Measurements from ENCODE around the gene SLC44A3. TPM values are rescaled to one million over a fixed set of nuclear protein-coding genes. Genes with fewer than 3 reads are reported as not detected.

SLC44A3 gene
- total and polyA plus RNA-seq, 9 of the 15 experiments (the other 6 are each of a cell fraction or from before 2014, with no cell fraction given) = not detected

GRCh38 chr1:94925004-94925403 lies 104.8 kb downstream of the SLC44A3 start:
- no peak overlapping the region for H3K27ac ChIP-seq (ENCODE audit: extremely low read depth, low read depth, low read length)
- peaks cover 0 to 15% of the 10 kb centered on the region in 2 experiments; a peak in 2 of 5 replicates for H3K4me1 ChIP-seq (replicated peaks in 1 of 2; ENCODE audit: control insufficient read depth in 2 of 2, insufficient read depth in 2 of 2, low read length in 2 of 2)
- BruUV-seq (replicated peaks) = no TSS peak
- in situ Hi-C loops (cut with MboI) (no loop called here), intact Hi-C loops (cut with micrococcal nuclease) (no loop called here)
- WGBS (ENCODE audit: insufficient coverage, low coverage, missing lambda C conversion rate) = 4% methylated on average over 2 of the region's 2 CpGs
- no peak for DNase-seq (ENCODE audit: extremely low read depth in 1 of 4, low spot score in 3 of 4)
- H3K9ac ChIP-seq (ENCODE audit: insufficient read depth in 1 of 2, low read depth in 2 of 2, low read length in 2 of 2) = no peak overlapping the region
- no peak for ATAC-seq
- no peak for TF ChIP-seq ZNF253 (CRISPR knock-in tag; conservative IDR thresholded peaks at IDR 0.05)
- TF ChIP-seq ZC3H11A (IDR thresholded peaks at IDR 0.05; ENCODE audit: low read depth, low read length) = no peak
- TF ChIP-seq MAZ (CRISPR knock-in tag; conservative IDR thresholded peaks at IDR 0.05 in 1 of 2, IDR thresholded peaks at IDR 0.05 in 1 of 2) = no peak
- no peak for TF ChIP-seq SP1 (CRISPR knock-in tag; IDR thresholded peaks at IDR 0.05)
- TF ChIP-seq, protein P1, sequence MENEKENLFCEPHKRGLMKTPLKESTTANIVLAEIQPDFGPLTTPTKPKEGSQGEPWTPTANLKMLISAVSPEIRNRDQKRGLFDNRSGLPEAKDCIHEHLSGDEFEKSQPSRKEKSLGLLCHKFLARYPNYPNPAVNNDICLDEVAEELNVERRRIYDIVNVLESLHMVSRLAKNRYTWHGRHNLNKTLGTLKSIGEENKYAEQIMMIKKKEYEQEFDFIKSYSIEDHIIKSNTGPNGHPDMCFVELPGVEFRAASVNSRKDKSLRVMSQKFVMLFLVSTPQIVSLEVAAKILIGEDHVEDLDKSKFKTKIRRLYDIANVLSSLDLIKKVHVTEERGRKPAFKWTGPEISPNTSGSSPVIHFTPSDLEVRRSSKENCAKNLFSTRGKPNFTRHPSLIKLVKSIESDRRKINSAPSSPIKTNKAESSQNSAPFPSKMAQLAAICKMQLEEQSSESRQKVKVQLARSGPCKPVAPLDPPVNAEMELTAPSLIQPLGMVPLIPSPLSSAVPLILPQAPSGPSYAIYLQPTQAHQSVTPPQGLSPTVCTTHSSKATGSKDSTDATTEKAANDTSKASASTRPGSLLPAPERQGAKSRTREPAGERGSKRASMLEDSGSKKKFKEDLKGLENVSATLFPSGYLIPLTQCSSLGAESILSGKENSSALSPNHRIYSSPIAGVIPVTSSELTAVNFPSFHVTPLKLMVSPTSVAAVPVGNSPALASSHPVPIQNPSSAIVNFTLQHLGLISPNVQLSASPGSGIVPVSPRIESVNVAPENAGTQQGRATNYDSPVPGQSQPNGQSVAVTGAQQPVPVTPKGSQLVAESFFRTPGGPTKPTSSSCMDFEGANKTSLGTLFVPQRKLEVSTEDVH (IDR thresholded peaks at IDR 0.05; ENCODE audit: low read depth, partially characterized antibody) = no peak
- TF ChIP-seq RUNX1 (IDR thresholded peaks at IDR 0.05; ENCODE audit: low read depth) = no peak
- TF ChIP-seq PHF21A (IDR thresholded peaks at IDR 0.05; ENCODE audit: borderline replicate concordance, low read depth) = no peak
- TF ChIP-seq CBFB (CRISPR knock-in tag; IDR thresholded peaks at IDR 0.05) = no peak
- TF ChIP-seq ZSCAN29 (IDR thresholded peaks at IDR 0.05) = no peak
- TF ChIP-seq, protein P2, sequence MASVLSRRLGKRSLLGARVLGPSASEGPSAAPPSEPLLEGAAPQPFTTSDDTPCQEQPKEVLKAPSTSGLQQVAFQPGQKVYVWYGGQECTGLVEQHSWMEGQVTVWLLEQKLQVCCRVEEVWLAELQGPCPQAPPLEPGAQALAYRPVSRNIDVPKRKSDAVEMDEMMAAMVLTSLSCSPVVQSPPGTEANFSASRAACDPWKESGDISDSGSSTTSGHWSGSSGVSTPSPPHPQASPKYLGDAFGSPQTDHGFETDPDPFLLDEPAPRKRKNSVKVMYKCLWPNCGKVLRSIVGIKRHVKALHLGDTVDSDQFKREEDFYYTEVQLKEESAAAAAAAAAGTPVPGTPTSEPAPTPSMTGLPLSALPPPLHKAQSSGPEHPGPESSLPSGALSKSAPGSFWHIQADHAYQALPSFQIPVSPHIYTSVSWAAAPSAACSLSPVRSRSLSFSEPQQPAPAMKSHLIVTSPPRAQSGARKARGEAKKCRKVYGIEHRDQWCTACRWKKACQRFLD (CRISPR knock-in tag; IDR thresholded peaks at IDR 0.05) = no peak
- no peak for TF ChIP-seq GABPB1 (CRISPR knock-in tag; IDR thresholded peaks at IDR 0.05)
- TF ChIP-seq LEF1 (IDR thresholded peaks at IDR 0.05) = no peak
- no peak for TF ChIP-seq ELF2 (CRISPR knock-in tag; IDR thresholded peaks at IDR 0.05)
- no peak for TF ChIP-seq CSDE1 (IDR thresholded peaks at IDR 0.05)
- no peak for TF ChIP-seq CREB1 (IDR thresholded peaks at IDR 0.05)
- TF ChIP-seq CREB1 (CRISPR knock-in tag; IDR thresholded peaks at IDR 0.05) = no peak
- TF ChIP-seq HDAC2 (IDR thresholded peaks at IDR 0.05) = no peak
- no peak for TF ChIP-seq JUNB (CRISPR knock-in tag; conservative IDR thresholded peaks at IDR 0.05)
- no peak overlapping the region for H2AFZ ChIP-seq (ENCODE audit: low read depth, low read length)
- no peak for FAIRE-seq
- H4K20me1 ChIP-seq (replicated peaks; ENCODE audit: control insufficient read depth, insufficient read depth, low read length) = no peaks in the 10 kb centered on the region
- H3K9me3 ChIP-seq (replicated peaks; ENCODE audit: control insufficient read depth, insufficient read depth, low read depth, low read length) = no peaks in the 10 kb centered on the region
- ChIA-PET POLR2A (interaction anchor here (1.2 kb wide), 1 partner anchor 10 kb away, joined by 3 read pairs; no protein-coding TSS in a partner anchor), CTCF (ENCODE audit: low intra/inter-chr PET ratio) (no interaction called here)
- H3K4me3 ChIP-seq = no peak overlapping the region
- H3K4me2 ChIP-seq (ENCODE audit: insufficient read depth, low read length) = no peak overlapping the region
- H3K27me3 ChIP-seq (ENCODE audit: control insufficient read depth in 2 of 2, insufficient read depth in 2 of 2, low read length in 2 of 2) = peaks cover 20 to 37% of the 10 kb centered on the region in 2 experiments; a peak in 4 of 5 replicates
- no peaks in the 10 kb centered on the region for H3K9me1 ChIP-seq (ENCODE audit: control insufficient read depth, insufficient read depth, low read length)
- H3K36me3 ChIP-seq (ENCODE audit: control insufficient read depth, insufficient read depth, low read length) = no peaks in the 10 kb centered on the region
- H3K79me2 ChIP-seq (ENCODE audit: control insufficient read depth, insufficient read depth, low read length) = no peaks in the 10 kb centered on the region

All from K562 (cell line).